GM12878 (cell line): Measurements from ENCODE around the gene ABCA4. TPM values are rescaled to one million over a fixed set of nuclear protein-coding genes. Genes with fewer than 3 reads are reported as not detected.

Experiments
- ATAC-seq: fragments of 200-7000 bp; cut with Tn5 transposase; 3 replicates; pipeline ENCODE4 v1.9.1; 2020; ENCODE audit warnings: mild to moderate bottlenecking, moderate library complexity
- BruUV-seq: library from RNA; stranded (reverse); fragments of 400-500 nt; replicated peaks from 2 replicates; lab custom pipeline; 2021; lab: Mats Ljungman, UMichigan
- CTCF ChIA-PET: fragments of 300-600 bp; sonication (Branson Sonifier 250); formaldehyde crosslinking; extraction: SDS; loops from one replicate; lab custom pipeline; 2021; ENCODE audit warnings: inconsistent platforms; lab: Yijun Ruan, JAX
- POLR2A ChIA-PET: fragments of 350-600 bp; formaldehyde crosslinking; extraction: SDS; loops from one replicate; lab custom pipeline; 2021; ENCODE audit warnings: inconsistent platforms; lab: Charles Lee
- RAD21 ChIA-PET: fragments of 300-600 bp; sonication (Branson Sonifier 250); formaldehyde crosslinking; loops from one replicate; lab custom pipeline; 2023; ENCODE audit warnings: antibody characterized with exemption; ENCODE audit not compliant: unreplicated experiment; lab: Charles Lee
- SMC1A ChIA-PET: fragments of 300-600 bp; sonication (Branson Sonifier 250); formaldehyde crosslinking; loops from one replicate; lab custom pipeline; 2023; ENCODE audit not compliant: unreplicated experiment, uncharacterized antibody; lab: Charles Lee
- DNase-seq: peaks from one replicate; pipeline ENCODE4 v3.0.0-alpha.2; 2011; ENCODE audit warnings: low read depth, low spot score
- FAIRE-seq: peaks from 3 replicates; lab custom pipeline; 2011; peaks lifted over from hg19 to GRCh38; lab: Jason Lieb, UNC
- H2AFZ ChIP-seq: 2 replicates; pipeline ENCODE4 v1.6.0; 2011; ENCODE audit warnings: low read depth, low read length, control low read depth; ENCODE audit not compliant: control insufficient read depth
- H3K27ac ChIP-seq: 2 replicates; pipeline ENCODE4 v1.5.1; 2011; ENCODE audit warnings: control low read depth; ENCODE audit not compliant: control insufficient read depth, insufficient read depth
- H3K27me3 ChIP-seq, 2 experiments: replicated peaks in 1 of 2; 2 replicates each; pipeline versions ENCODE4 v1.6.0 to v1.6.1; 2011; ENCODE audit warnings: low read length in 1 of 2; ENCODE audit not compliant: control insufficient read depth in 2 of 2, insufficient read depth in 2 of 2
- H3K36me3 ChIP-seq, 2 experiments: 2 replicates each; pipeline ENCODE4 v1.5.1; 2011; ENCODE audit warnings: low read length in 1 of 2; ENCODE audit not compliant: control insufficient read depth in 2 of 2, insufficient read depth in 2 of 2
- H3K4me1 ChIP-seq: 2 replicates; pipeline ENCODE4 v1.6.1; 2011; ENCODE audit warnings: mild to moderate bottlenecking, low read length, moderate library complexity, mixed read lengths; ENCODE audit not compliant: control insufficient read depth, insufficient read depth
- H3K4me2 ChIP-seq: 2 replicates; pipeline ENCODE4 v1.6.0; 2011; ENCODE audit warnings: control low read depth; ENCODE audit not compliant: control insufficient read depth, insufficient read depth
- H3K4me3 ChIP-seq: fragments of 200-600 bp; sonication (generic); 2 replicates; pipeline ENCODE4 v1.5.1; 2016
- H3K79me2 ChIP-seq: 2 replicates; pipeline ENCODE4 v1.6.0; 2011; ENCODE audit warnings: low read length; ENCODE audit not compliant: control insufficient read depth, insufficient read depth
- H3K9ac ChIP-seq: 2 replicates; pipeline ENCODE4 v1.8.0; 2011; ENCODE audit warnings: low read length, control low read depth, mixed read lengths; ENCODE audit not compliant: control insufficient read depth, insufficient read depth
- H3K9me3 ChIP-seq: replicated peaks from 3 replicates; pipeline ENCODE4 v1.5.1; 2011; ENCODE audit warnings: mild to moderate bottlenecking, low read length; ENCODE audit not compliant: control insufficient read depth, insufficient read depth
- H4K20me1 ChIP-seq: 2 replicates; pipeline ENCODE4 v1.6.0; 2011; ENCODE audit not compliant: control insufficient read depth, insufficient read depth
- ATF2 ChIP-seq: IDR thresholded peaks from 2 replicates; pipeline ENCODE4 v1.6.1; 2012; ENCODE audit warnings: low read length, inconsistent platforms
- BCL3 ChIP-seq: IDR thresholded peaks from 2 replicates; pipeline ENCODE4 v1.6.1; 2011; ENCODE audit warnings: borderline replicate concordance, low read depth, mild to moderate bottlenecking, moderate library complexity, low read length; ENCODE audit not compliant: insufficient read depth, poor library complexity, severe bottlenecking
- CREM ChIP-seq: IDR thresholded peaks from 2 replicates; pipeline ENCODE4 v1.6.1; 2014; ENCODE audit warnings: antibody characterized with exemption, low read depth
- EED ChIP-seq: sonication (generic); IDR thresholded peaks from 2 replicates; pipeline ENCODE4 v1.6.1; 2016; ENCODE audit warnings: antibody characterized with exemption, low read depth
- ETV6 ChIP-seq, 2 experiments: fragments of 450-650 bp in 1 of 2; IDR thresholded peaks in 1 of 2; conservative IDR thresholded peaks in 1 of 2; 2 replicates each; pipeline ENCODE4 v1.6.1; 2014; ENCODE audit warnings: antibody characterized with exemption in 1 of 2, borderline replicate concordance in 1 of 2, low read depth in 1 of 2, mild to moderate bottlenecking in 1 of 2, moderate library complexity in 1 of 2
- LARP7 ChIP-seq: fragments of 450-650 bp; IDR thresholded peaks from 2 replicates; pipeline ENCODE4 v1.6.1; 2017; ENCODE audit warnings: mild to moderate bottlenecking
- MXI1 ChIP-seq: fragments of 150-350 bp; IDR thresholded peaks from 2 replicates; pipeline ENCODE4 v1.6.1; 2011; ENCODE audit warnings: low read depth, mild to moderate bottlenecking, inconsistent platforms, low read length, improper control_type of control experiment
- POU2F2 ChIP-seq: IDR thresholded peaks from 3 replicates; pipeline ENCODE4 v1.6.1; 2011; ENCODE audit warnings: low read depth, mild to moderate bottlenecking, low read length, borderline replicate concordance
- RAD21 ChIP-seq: IDR thresholded peaks from 2 replicates; pipeline ENCODE4 v1.6.1; 2011; ENCODE audit warnings: mild to moderate bottlenecking, low read depth, low read length, moderate library complexity; ENCODE audit not compliant: insufficient read depth
- RB1 ChIP-seq: fragments of 450-650 bp; formaldehyde crosslinking; IDR thresholded peaks from 2 replicates; pipeline ENCODE4 v1.6.1; 2017; ENCODE audit warnings: mild to moderate bottlenecking, borderline replicate concordance
- RFX5 ChIP-seq: IDR thresholded peaks from 2 replicates; pipeline ENCODE4 v1.6.1; 2011; ENCODE audit warnings: low read depth, low read length, improper control_type of control experiment
- STAT3 ChIP-seq: IDR thresholded peaks from 2 replicates; pipeline ENCODE4 v1.6.1; 2011; ENCODE audit warnings: low read depth, low read length, improper control_type of control experiment
- ZNF687 ChIP-seq: fragments of 450-650 bp; IDR thresholded peaks from 2 replicates; pipeline ENCODE4 v1.6.1; 2017; ENCODE audit warnings: mild to moderate bottlenecking, moderate library complexity
- WGBS: methylation state at CpG from one replicate; pipeline ENCODE4 v1.1.6; 2016; ENCODE audit warnings: low lambda C conversion rate; ENCODE audit not compliant: insufficient replicate concordance, insufficient coverage; ENCODE audit errors: missing lambda C conversion rate; 5-methylcytosine and 5-hydroxymethylcytosine counted together
- in situ Hi-C: fragments of 300-500 bp; cut with MboI; formaldehyde crosslinking; loops from 9 replicates; pipeline ENCODE4 v1.14.3; 2018; ENCODE audit warnings: mixed read lengths
- intact Hi-C: fragments of 100-400 bp; cut with micrococcal nuclease; formaldehyde crosslinking; loops from one replicate; pipeline ENCODE4 v1.14.2; 2022; ENCODE audit not compliant: unreplicated experiment
- polyA plus RNA-seq, 11 experiments: library from polyadenylated mRNA; depleted of rRNA in 4 of 11; unstranded in 6 of 11; stranded (reverse) in 5 of 11; fragments of >200 nt; fragmentation: Nextera tagmentation in 4 of 11; fragmentation: Illumina TruSeq in 1 of 11; extraction: Ambion mirVana in 4 of 11; extraction: Trizol in 1 of 11; gene quantifications; 1 replicate in 1 of 11; 2 replicates in 10 of 11; pipeline versions ENCODE4 v1.2.1 to v1.2.3, GENCODE V29; 2011 to 2016; ENCODE audit warnings: inconsistent platforms in 2 of 11, missing spikeins in 2 of 11, low read depth in 1 of 11
- total RNA-seq, 4 experiments: library from RNA; depleted of rRNA in 3 of 4; stranded (reverse); fragments of >200 nt in 3 of 4; fragmentation: Illumina TruSeq in 1 of 4; extraction: Trizol in 1 of 4; gene quantifications; 2 replicates each; pipeline versions ENCODE4 v1.2.1 to v1.2.3, GENCODE V29; 2013 to 2021
- TF ChIP-seq, protein P1 (sequence below): fragments of 450-650 bp; IDR thresholded peaks from 2 replicates; pipeline ENCODE4 v1.6.1; 2016; ENCODE audit warnings: mild to moderate bottlenecking

The ABCA4 gene
- total and polyA plus RNA-seq, 10 of the 15 experiments (the other 5 are each of a cell fraction or from before 2014, with no cell fraction given), result 0.03 to 0.28 (median 0.11) TPM; not detected in 3

GRCh38 chr1:94100785-94101612 lies 19.9 kb downstream of the ABCA4 start:
- SMC1A ChIA-PET, result interaction anchor here (0.7 kb wide), 1 partner anchor 1199 kb away, joined by 3 read pairs; no protein-coding TSS in a partner anchor
- WGBS, result 42% methylated on average over 17 of the region's 19 CpGs
- Histone ChIP-seq H4K20me1 (no peaks in the 10 kb centered on the region; the same call in 1 of the 2 replicates), H3K27ac (no peak overlapping the region), H2AFZ (no peak overlapping the region), H3K9me3 (no peaks in the 10 kb centered on the region), H3K27me3 (peaks cover 0 to 1% of the 10 kb centered on the region in 2 experiments; a peak in 1 of 4 replicates), H3K9ac (no peak overlapping the region), H3K36me3 (no peaks in the 10 kb centered on the region), H3K4me3 (no peak overlapping the region), H3K4me2 (no peak overlapping the region), H3K79me2 (no peaks in the 10 kb centered on the region), H3K4me1 (peaks cover 4% of the 10 kb centered on the region)
- POLR2A ChIA-PET, result no interaction called here
- no peak for FAIRE-seq
- ATAC-seq, result no peak
- in situ Hi-C loops (no loop called here), intact Hi-C loops (no loop called here)
- no peak for TF ChIP-seq ATF2
- no peak for TF ChIP-seq POU2F2
- TF ChIP-seq ZNF687, result no peak
- no peak for TF ChIP-seq BCL3
- no peak for TF ChIP-seq RFX5
- no peak for TF ChIP-seq RAD21
- TF ChIP-seq STAT3, result no peak
- TF ChIP-seq LARP7, result no peak
- TF ChIP-seq CREM, result no peak
- no peak for TF ChIP-seq MXI1
- TF ChIP-seq EED, result no peak
- TF ChIP-seq, protein P1, sequence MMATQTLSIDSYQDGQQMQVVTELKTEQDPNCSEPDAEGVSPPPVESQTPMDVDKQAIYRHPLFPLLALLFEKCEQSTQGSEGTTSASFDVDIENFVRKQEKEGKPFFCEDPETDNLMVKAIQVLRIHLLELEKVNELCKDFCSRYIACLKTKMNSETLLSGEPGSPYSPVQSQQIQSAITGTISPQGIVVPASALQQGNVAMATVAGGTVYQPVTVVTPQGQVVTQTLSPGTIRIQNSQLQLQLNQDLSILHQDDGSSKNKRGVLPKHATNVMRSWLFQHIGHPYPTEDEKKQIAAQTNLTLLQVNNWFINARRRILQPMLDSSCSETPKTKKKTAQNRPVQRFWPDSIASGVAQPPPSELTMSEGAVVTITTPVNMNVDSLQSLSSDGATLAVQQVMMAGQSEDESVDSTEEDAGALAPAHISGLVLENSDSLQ, result no peak
- no peak for TF ChIP-seq RB1
- no peak for TF ChIP-seq ETV6 (conservative IDR thresholded peaks at IDR 0.05 in 1 of 2, IDR thresholded peaks at IDR 0.05 in 1 of 2; ENCODE audit: borderline replicate concordance in 1 of 2, low read depth in 1 of 2)
- DNase-seq, result no peak
- no TSS peak for BruUV-seq
- CTCF ChIA-PET, result no interaction called here
- RAD21 ChIA-PET, result interaction anchor here (0.5 to 0.6 kb wide), 2 partner anchors 903 to 1023 kb away, joined by 3 to 5 read pairs; no protein-coding TSS in a partner anchor
